Measurements from ENCODE around the gene GRHL1. TPM values are rescaled to one million over a fixed set of nuclear protein-coding genes. Genes with fewer than 3 reads are reported as not detected.

GRHL1 gene
- total and polyA plus RNA-seq, 8 donors, result 0.95 to 5.3 (median 2.1) TPM

DNA sequence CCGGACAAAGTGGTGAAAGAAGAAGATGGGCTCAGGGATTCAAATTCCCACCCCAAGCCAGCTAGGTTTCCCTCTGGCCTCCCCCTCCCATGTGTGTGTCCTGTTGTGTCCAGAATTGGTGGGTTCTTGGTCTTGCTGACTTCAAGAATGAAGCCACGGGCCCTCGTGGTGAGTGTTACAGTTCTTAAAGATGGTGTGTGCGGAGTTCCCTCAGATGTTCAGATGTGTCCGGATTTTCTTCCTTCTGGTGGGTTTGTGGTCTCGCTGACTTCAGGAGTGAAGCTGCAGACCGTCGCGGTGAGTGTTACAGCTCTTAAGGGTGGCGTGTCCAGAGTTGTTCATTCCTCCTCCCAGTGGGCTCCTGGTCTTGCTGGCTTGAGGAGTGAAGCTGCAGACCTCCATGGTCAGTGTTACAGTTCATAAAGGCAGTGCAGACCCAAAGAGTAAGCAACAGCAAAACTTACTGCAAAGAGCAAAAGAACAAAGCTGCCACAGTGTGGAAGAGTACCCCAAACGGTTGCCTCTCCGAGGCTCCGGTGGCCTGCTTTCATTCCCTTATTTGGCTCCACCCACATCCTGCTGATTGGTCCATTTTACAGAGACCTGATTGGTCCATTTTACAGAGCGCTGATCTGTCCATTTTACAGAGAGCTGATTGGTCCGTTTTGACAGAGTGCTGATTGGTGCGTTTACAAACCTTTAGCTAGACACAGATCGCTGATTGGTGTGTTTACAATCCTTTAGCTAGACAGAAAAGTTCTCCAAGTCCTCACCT lies 54.2 kb downstream of the GRHL1 start:
- TF ChIP-seq, protein P1, sequence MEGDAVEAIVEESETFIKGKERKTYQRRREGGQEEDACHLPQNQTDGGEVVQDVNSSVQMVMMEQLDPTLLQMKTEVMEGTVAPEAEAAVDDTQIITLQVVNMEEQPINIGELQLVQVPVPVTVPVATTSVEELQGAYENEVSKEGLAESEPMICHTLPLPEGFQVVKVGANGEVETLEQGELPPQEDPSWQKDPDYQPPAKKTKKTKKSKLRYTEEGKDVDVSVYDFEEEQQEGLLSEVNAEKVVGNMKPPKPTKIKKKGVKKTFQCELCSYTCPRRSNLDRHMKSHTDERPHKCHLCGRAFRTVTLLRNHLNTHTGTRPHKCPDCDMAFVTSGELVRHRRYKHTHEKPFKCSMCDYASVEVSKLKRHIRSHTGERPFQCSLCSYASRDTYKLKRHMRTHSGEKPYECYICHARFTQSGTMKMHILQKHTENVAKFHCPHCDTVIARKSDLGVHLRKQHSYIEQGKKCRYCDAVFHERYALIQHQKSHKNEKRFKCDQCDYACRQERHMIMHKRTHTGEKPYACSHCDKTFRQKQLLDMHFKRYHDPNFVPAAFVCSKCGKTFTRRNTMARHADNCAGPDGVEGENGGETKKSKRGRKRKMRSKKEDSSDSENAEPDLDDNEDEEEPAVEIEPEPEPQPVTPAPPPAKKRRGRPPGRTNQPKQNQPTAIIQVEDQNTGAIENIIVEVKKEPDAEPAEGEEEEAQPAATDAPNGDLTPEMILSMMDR (IDR thresholded peaks at IDR 0.05), result no peak
- no peak for FAIRE-seq
- H3K9me3 ChIP-seq, result no peaks in the 10 kb centered on the region
- ATAC-seq, result no peak
- peak overlapping the region in 2 of 4 donors; percentile 74 to 82 for H3K27ac ChIP-seq
- no peak overlapping the region for H3K4me3 ChIP-seq
- no peaks in the 10 kb centered on the region for H3K36me3 ChIP-seq
- intact Hi-C loops (cut with DNase I), result no loop called here
- peak in 2 of 6 donors; percentile 14 to 35 for DNase-seq
- WGBS, 2 donors, result 95% methylated on average over 17 of the region's 17 CpGs
- H3K4me1 ChIP-seq, result peaks cover 33 to 45% (median 44%) of the 10 kb centered on the region in 3 donors
- no peaks in the 10 kb centered on the region for H3K27me3 ChIP-seq

DNA sequence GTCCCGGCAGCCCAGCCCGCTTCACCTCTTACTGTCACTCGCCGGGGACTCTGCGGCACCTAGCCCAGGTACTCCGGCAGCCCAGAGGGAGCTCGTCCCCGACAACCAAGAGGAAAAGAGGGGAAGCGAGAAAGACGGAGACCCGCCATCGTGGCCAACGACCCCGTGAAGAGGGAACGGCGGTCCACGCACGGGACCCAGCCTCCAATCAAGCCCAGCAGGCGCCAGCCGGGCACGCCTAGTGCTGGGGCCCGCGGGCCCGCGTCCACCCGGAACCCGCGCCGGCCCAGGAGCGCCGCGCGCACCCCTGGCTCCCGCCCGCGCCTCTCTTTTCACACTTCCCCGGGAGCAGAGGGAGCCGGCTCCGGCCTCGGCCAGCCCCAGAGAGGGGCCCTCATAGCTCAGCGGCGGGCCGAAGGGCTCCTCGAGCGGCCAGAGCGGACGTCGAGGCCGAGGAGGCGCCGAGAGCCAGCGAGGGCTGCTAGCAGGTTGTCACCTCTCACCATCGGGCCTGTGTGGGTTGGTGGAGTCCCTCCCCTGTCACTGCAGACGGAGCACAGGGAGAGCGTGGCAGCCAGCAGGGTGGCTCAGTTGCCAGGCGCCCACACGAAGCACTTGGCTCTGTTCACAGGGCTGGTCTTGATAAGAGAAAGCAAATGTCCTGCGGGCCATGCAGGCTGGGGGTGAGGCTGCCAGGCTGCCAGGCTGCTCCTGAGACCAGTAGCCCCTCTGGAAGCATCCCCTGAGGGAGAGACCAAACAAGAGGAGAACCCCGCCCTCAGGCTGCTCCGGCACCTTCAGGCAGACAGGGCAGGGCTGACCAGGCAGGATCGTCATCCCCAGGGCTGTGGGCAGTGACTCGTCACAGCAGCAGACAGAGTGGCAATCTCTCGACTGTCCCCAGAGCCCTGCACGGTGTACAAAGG lies 55.0 kb downstream of the GRHL1 start:
- peak overlapping the region; percentile 67 to 82 (median 76) for H3K27ac ChIP-seq
- H3K27me3 ChIP-seq, result no peaks in the 10 kb centered on the region
- ATAC-seq (peak; percentile 57 to 76 (median 74)), FAIRE-seq (no peak), DNase-seq (peak; percentile 78 to 92 (median 86))
- 38 to 50% methylated on average over 63 to 64 of the region's 64 CpGs for WGBS, 2 donors
- peak overlapping the region in 1 of 4 donors; percentile 20 for H3K4me3 ChIP-seq
- H3K36me3 ChIP-seq, result no peaks in the 10 kb centered on the region
- no peaks in the 10 kb centered on the region for H3K9me3 ChIP-seq
- intact Hi-C loops (cut with DNase I), result no loop called here
- TF ChIP-seq, protein P1 (IDR thresholded peaks at IDR 0.05), result no peak
- peaks cover 33 to 45% (median 44%) of the 10 kb centered on the region in 3 donors for H3K4me1 ChIP-seq

DNA sequence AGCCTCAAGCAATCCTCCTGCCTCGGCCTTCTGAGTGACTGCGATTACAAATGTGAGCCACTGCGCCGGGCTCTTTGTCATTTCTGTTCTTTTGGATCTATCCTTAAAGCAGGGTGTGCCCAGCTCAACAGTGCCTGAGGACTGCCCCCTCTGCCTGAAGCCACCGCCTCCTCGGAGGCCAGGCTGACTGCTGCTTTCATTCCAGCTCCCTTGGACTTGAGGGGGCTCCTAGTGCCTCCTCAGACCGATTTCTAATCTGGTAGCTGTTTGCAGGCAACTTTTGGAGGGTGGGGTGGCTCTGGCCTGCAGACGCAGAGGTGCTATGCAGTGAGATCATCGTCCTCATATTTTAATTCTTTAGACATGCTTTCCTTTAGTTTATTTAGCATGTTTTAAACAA lies 55.9 kb downstream of the GRHL1 start:
- Histone ChIP-seq H3K27me3 (no peaks in the 10 kb centered on the region), H3K4me1 (peaks cover 33 to 44% (median 41%) of the 10 kb centered on the region in 3 donors), H3K36me3 (no peaks in the 10 kb centered on the region), H3K9me3 (no peaks in the 10 kb centered on the region), H3K4me3 (no peak overlapping the region), H3K27ac (peak overlapping the region; percentile 67 to 82 (median 76))
- DNase-seq (peak in 2 of 6 donors; percentile 18 to 53), ATAC-seq (no peak), FAIRE-seq (no peak)
- 65 to 77% methylated on average over 9 of the region's 9 CpGs for WGBS, 2 donors
- TF ChIP-seq, protein P1 (IDR thresholded peaks at IDR 0.05), result no peak
- intact Hi-C loops (cut with DNase I), result no loop called here

DNA sequence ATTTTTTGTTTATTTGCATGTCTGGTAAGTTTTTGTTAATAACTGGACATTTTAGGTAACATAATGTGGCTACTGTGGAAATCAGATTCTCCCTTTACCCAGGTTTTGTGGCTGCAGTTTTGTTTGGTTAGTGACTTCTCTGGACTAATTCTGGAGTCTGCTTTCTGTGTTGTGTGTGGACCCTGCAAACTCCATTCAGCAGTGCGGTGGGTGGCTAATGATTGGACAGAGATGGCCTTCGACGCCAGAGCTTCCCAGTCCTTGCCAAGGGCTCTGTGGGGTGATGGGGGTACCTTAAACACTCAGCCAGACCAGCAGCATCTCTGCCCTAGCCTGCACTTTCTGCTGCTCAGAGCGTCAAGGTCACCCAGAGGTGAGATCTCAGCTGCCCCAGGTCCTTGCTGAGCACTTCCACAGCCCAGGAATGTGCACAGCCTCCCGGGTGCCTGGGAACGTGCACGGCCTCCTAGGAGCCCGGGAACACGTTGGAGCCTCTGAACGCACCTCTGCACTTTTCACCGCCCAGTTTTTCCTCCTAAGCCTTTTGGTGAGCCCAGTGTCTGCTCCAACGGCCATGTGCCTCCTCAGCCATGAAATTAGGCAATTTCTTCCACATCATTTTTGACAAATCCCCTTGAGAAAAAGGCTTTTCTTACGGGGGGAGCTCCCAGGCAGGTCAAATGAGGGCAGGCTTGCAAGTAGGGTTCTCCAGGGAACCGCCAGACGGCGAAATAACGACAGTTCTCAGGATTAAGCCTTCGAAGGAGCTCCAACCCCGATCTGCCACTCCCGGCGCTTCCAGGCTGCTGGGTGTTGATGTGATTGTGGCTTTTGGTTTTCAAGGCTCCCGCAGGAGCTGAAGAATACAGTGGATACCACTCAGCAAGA lies 56.7 kb downstream of the GRHL1 start:
- DNase-seq (peak in 2 of 6 donors; percentile 18 to 51), FAIRE-seq (no peak), ATAC-seq (no peak)
- Histone ChIP-seq H3K36me3 (no peaks in the 10 kb centered on the region), H3K27ac (peak overlapping the region in 2 of 4 donors; percentile 38 to 82), H3K4me1 (peaks cover 33 to 44% (median 41%) of the 10 kb centered on the region in 3 donors), H3K9me3 (no peaks in the 10 kb centered on the region), H3K4me3 (no peak overlapping the region), H3K27me3 (no peaks in the 10 kb centered on the region)
- WGBS, 2 donors, result 70 to 71% methylated on average over 22 of the region's 22 CpGs
- TF ChIP-seq, protein P1 (IDR thresholded peaks at IDR 0.05), result no peak
- intact Hi-C loops (cut with DNase I), result no loop called here

Data from pancreas (tissue), 10 donors.